Liver (tissue), 9 donors: ENCODE data around the gene MALRD1. TPM values are rescaled to one million over a fixed set of nuclear protein-coding genes. Genes with fewer than 3 reads are reported as not detected.

Experiments
- DNase-seq: peaks from one replicate; pipeline ENCODE4 v3.0.0-alpha.2; 2017; ENCODE audit warnings: low spot score
- H3K27ac ChIP-seq, 2 donors: one replicate each; pipeline ENCODE4 v1.7.0; 2013; ENCODE audit warnings: inconsistent platforms in 2 of 2, low read length in 2 of 2, control low read depth in 1 of 2, low read depth in 1 of 2, mild to moderate bottlenecking in 1 of 2
- H3K27me3 ChIP-seq, 4 donors: one replicate each; pipeline versions ENCODE4 v1.6.1 to v1.7.0; 2013; ENCODE audit warnings: low read length in 3 of 4, inconsistent platforms in 1 of 4, mild to moderate bottlenecking in 1 of 4, moderate library complexity in 1 of 4; ENCODE audit not compliant: control insufficient read depth in 4 of 4, insufficient read depth in 4 of 4
- H3K36me3 ChIP-seq, 4 donors: one replicate each; pipeline versions ENCODE4 v1.6.1 to v1.7.0; 2013; ENCODE audit warnings: low read length in 3 of 4, mild to moderate bottlenecking in 3 of 4, low read depth in 1 of 4, moderate library complexity in 1 of 4; ENCODE audit not compliant: control insufficient read depth in 4 of 4, insufficient read depth in 3 of 4
- H3K4me1 ChIP-seq, 4 donors: one replicate each; pipeline versions ENCODE4 v1.6.1 to v1.7.0; 2013; ENCODE audit warnings: low read length in 3 of 4, mild to moderate bottlenecking in 3 of 4, moderate library complexity in 1 of 4; ENCODE audit not compliant: control insufficient read depth in 4 of 4, insufficient read depth in 4 of 4
- H3K4me3 ChIP-seq, 3 donors: one replicate each; pipeline versions ENCODE4 v1.6.1 to v1.7.0; 2013; ENCODE audit warnings: low read length in 3 of 3, control low read depth in 1 of 3, low read depth in 1 of 3, mild to moderate bottlenecking in 1 of 3
- H3K9ac ChIP-seq, 2 donors: one replicate each; pipeline ENCODE4 v1.7.0; 2013; ENCODE audit warnings: low read length in 2 of 2, mild to moderate bottlenecking in 2 of 2, moderate library complexity in 2 of 2, control low read depth in 1 of 2, low read depth in 1 of 2
- H3K9me3 ChIP-seq, 4 donors: one replicate each; pipeline versions ENCODE4 v1.6.1 to v1.7.0; 2013; ENCODE audit warnings: low read length in 3 of 4; ENCODE audit not compliant: control insufficient read depth in 4 of 4
- ATF3 ChIP-seq: IDR thresholded peaks from 2 replicates; pipeline ENCODE4 v1.6.1; 2016; ENCODE audit warnings: antibody characterized with exemption
- EGR1 ChIP-seq, 2 donors: IDR thresholded peaks; 2 replicates each; pipeline ENCODE4 v1.6.1; 2016 to 2018; ENCODE audit warnings: antibody characterized with exemption in 2 of 2, low read depth in 2 of 2
- FOXA1 ChIP-seq: IDR thresholded peaks from 2 replicates; pipeline ENCODE4 v1.6.1; 2016; ENCODE audit warnings: antibody characterized with exemption
- FOXA2 ChIP-seq: IDR thresholded peaks from 2 replicates; pipeline ENCODE4 v1.6.1; 2016; ENCODE audit warnings: antibody characterized with exemption
- GABPA ChIP-seq, 2 donors: IDR thresholded peaks in 1 of 2; conservative IDR thresholded peaks in 1 of 2; 2 replicates each; pipeline ENCODE4 v1.6.1; 2016; ENCODE audit warnings: antibody characterized with exemption in 2 of 2, mild to moderate bottlenecking in 1 of 2, moderate library complexity in 1 of 2
- HNF4A ChIP-seq, 2 donors: conservative IDR thresholded peaks; 2 replicates each; pipeline ENCODE4 v1.6.1; 2016; ENCODE audit warnings: antibody characterized with exemption in 2 of 2, mild to moderate bottlenecking in 2 of 2
- HNF4G ChIP-seq: IDR thresholded peaks from 2 replicates; pipeline ENCODE4 v1.6.1; 2016; ENCODE audit warnings: antibody characterized with exemption
- JUND ChIP-seq, 2 donors: IDR thresholded peaks; 2 replicates each; pipeline ENCODE4 v1.6.1; 2016; ENCODE audit warnings: antibody characterized with exemption in 2 of 2
- MAX ChIP-seq: IDR thresholded peaks from 2 replicates; pipeline ENCODE4 v1.6.1; 2016; ENCODE audit warnings: antibody characterized with exemption
- NR2F2 ChIP-seq: IDR thresholded peaks from 2 replicates; pipeline ENCODE4 v1.6.1; 2016; ENCODE audit warnings: antibody characterized with exemption
- RAD21 ChIP-seq, 2 donors: IDR thresholded peaks; 2 replicates each; pipeline ENCODE4 v1.6.1; 2016; ENCODE audit warnings: antibody characterized with exemption in 2 of 2, mild to moderate bottlenecking in 2 of 2
- REST ChIP-seq: IDR thresholded peaks from 2 replicates; pipeline ENCODE4 v1.6.1; 2016; ENCODE audit warnings: antibody characterized with exemption, mild to moderate bottlenecking
- RXRA ChIP-seq, 2 donors: IDR thresholded peaks; 2 replicates each; pipeline ENCODE4 v1.6.1; 2017 to 2018; ENCODE audit warnings: antibody characterized with exemption in 2 of 2, mild to moderate bottlenecking in 1 of 2
- SP1 ChIP-seq: IDR thresholded peaks from 2 replicates; pipeline ENCODE4 v1.6.1; 2018; ENCODE audit warnings: antibody characterized with exemption, mild to moderate bottlenecking
- TAF1 ChIP-seq: conservative IDR thresholded peaks from 2 replicates; pipeline ENCODE4 v1.6.1; 2016; ENCODE audit warnings: antibody characterized with exemption, mild to moderate bottlenecking
- YY1 ChIP-seq: IDR thresholded peaks from 2 replicates; pipeline ENCODE4 v1.6.1; 2016; ENCODE audit warnings: antibody characterized with exemption, mild to moderate bottlenecking
- ZBTB33 ChIP-seq: IDR thresholded peaks from 2 replicates; pipeline ENCODE4 v1.6.1; 2016; ENCODE audit warnings: antibody characterized with exemption
- WGBS: extraction: QIAGEN DNeasy Blood & Tissue Kit; methylation state at CpG from one replicate; pipeline ENCODE4 v1.1.7; 2013; 5-methylcytosine and 5-hydroxymethylcytosine counted together
- polyA plus RNA-seq, 2 donors: library from polyadenylated mRNA; stranded (reverse) in 1 of 2; unstranded in 1 of 2; fragments of 200-250 nt in 1 of 2; fragments of >200 nt in 1 of 2; fragmentation: Nextera tagmentation in 1 of 2; extraction: Ambion mirVana in 1 of 2; gene quantifications; one replicate each; pipeline versions ENCODE4 v1.2.1 to v1.2.3, GENCODE V29; 2013 to 2015
- total RNA-seq, 2 donors: library from RNA; depleted of rRNA; stranded (reverse); fragments of >200 nt; gene quantifications; one replicate each; pipeline ENCODE4 v1.2.3, GENCODE V29; 2014
- donor health status: healthy.
- donor health status: healthy.
- donor health status: healthy.
- donor health status: healthy.
- donor health status: healthy.

Gene MALRD1
- total and polyA plus RNA-seq, 4 donors, result 0.37 to 0.59 TPM; not detected in 2

GRCh38 chr10:19461588-19461987 lies 413.0 kb downstream of the MALRD1 start:
- WGBS, result 81% methylated on average over 5 of the region's 5 CpGs
- Histone ChIP-seq H3K27me3 (no peaks in the 10 kb centered on the region), H3K4me3 (no peak overlapping the region), H3K9me3 (no peaks in the 10 kb centered on the region), H3K36me3 (no peaks in the 10 kb centered on the region), H3K4me1 (no peaks in the 10 kb centered on the region), H3K27ac (no peak overlapping the region), H3K9ac (no peak overlapping the region)
- DNase-seq, result no peak
- no peak for TF ChIP-seq SP1
- no peak for TF ChIP-seq RAD21 (IDR thresholded peaks at IDR 0.05)
- no peak for TF ChIP-seq ZBTB33
- no peak for TF ChIP-seq HNF4A (conservative IDR thresholded peaks at IDR 0.05)
- no peak for TF ChIP-seq RXRA (IDR thresholded peaks at IDR 0.05)
- TF ChIP-seq NR2F2, result no peak
- TF ChIP-seq ATF3, result no peak
- TF ChIP-seq EGR1 (IDR thresholded peaks at IDR 0.05; ENCODE audit: low read depth in 2 of 2), result no peak
- no peak for TF ChIP-seq MAX
- no peak for TF ChIP-seq YY1
- no peak for TF ChIP-seq GABPA (IDR thresholded peaks at IDR 0.05 in 1 of 2, conservative IDR thresholded peaks at IDR 0.05 in 1 of 2)
- TF ChIP-seq FOXA1, result no peak
- no peak for TF ChIP-seq FOXA2
- TF ChIP-seq HNF4G, result no peak

- Histone ChIP-seq H3K9ac (no peak overlapping the region), H3K36me3 (no peaks in the 10 kb centered on the region), H3K27ac (no peak overlapping the region), H3K4me1 (no peaks in the 10 kb centered on the region), H3K4me3 (no peak overlapping the region), H3K27me3 (no peaks in the 10 kb centered on the region), H3K9me3 (peaks cover 0 to 2% (median 0%) of the 10 kb centered on the region in 4 donors)
- DNase-seq, result no peak
- 93% methylated on average over 6 of the region's 6 CpGs for WGBS
- no peak for TF ChIP-seq NR2F2
- no peak for TF ChIP-seq REST
- no peak for TF ChIP-seq MAX
- no peak for TF ChIP-seq FOXA1
- TF ChIP-seq JUND (IDR thresholded peaks at IDR 0.05), result no peak
- TF ChIP-seq TAF1, result no peak
- TF ChIP-seq FOXA2, result no peak
- no peak for TF ChIP-seq EGR1 (IDR thresholded peaks at IDR 0.05; ENCODE audit: low read depth in 2 of 2)
Measured at GRCh38 chr10:19466709-19467108, 418.1 kb downstream of the MALRD1 start.
